NCI-H226 (cell line): ENCODE results near the gene MARVELD1.

Experiments
- DNase-seq: peaks from one replicate; pipeline ENCODE4 v3.0.0-alpha.2; 2015

Gene MARVELD1

GRCh38 chr10:97723001-97723400 is 9.5 kb downstream of the MARVELD1 start:
- DNase-seq, result no peak

GRCh38 chr10:97724341-97724941 is 10.9 kb downstream of the MARVELD1 start:
- DNase-seq, result peak; percentile 68

GRCh38 chr10:97726636-97727178 is 13.2 kb downstream of the MARVELD1 start:
- peak; percentile 74 for DNase-seq

GRCh38 chr10:97729014-97729413 is 15.5 kb downstream of the MARVELD1 start:
- DNase-seq, result no peak

GRCh38 chr10:97731346-97732051 is 18.0 kb downstream of the MARVELD1 start:
- peak; percentile 42 for DNase-seq

GRCh38 chr10:97732052-97732359 is 18.5 kb downstream of the MARVELD1 start:
- no peak for DNase-seq

GRCh38 chr10:97733256-97733655 is 19.7 kb downstream of the MARVELD1 start:
- no peak for DNase-seq

GRCh38 chr10:97734021-97734420 is 20.5 kb downstream of the MARVELD1 start:
- DNase-seq, result no peak

- DNase-seq, result no peak
Observed at GRCh38 chr10:97736403-97736901, 22.9 kb downstream of the MARVELD1 start.

- DNase-seq, result peak; percentile 83
Observed at GRCh38 chr10:97736902-97737769, 23.6 kb downstream of the MARVELD1 start, which contains the start of gene ZFYVE27. ZFYVE27 (plus strand) TSS chr10:97737128; CDS start chr10:97738478, 1,350 bp downstream.

- DNase-seq, result no peak
Observed at GRCh38 chr10:97737770-97738265, 24.3 kb downstream of the MARVELD1 start.

- no peak for DNase-seq
Observed at GRCh38 chr10:97738616-97739015, 25.1 kb downstream of the MARVELD1 start.

- no peak for DNase-seq
Observed at GRCh38 chr10:97740613-97741012, 27.1 kb downstream of the MARVELD1 start.

GRCh38 chr10:97743169-97743943 is 29.8 kb downstream of the MARVELD1 start:
- no peak for DNase-seq

GRCh38 chr10:97744405-97745035 is 31.0 kb downstream of the MARVELD1 start:
- DNase-seq, result no peak

GRCh38 chr10:97747573-97747972 is 34.0 kb downstream of the MARVELD1 start:
- no peak for DNase-seq

GRCh38 chr10:97748116-97748515 is 34.6 kb downstream of the MARVELD1 start:
- DNase-seq, result no peak

- DNase-seq, result no peak
Observed at GRCh38 chr10:97752956-97753355, 39.4 kb downstream of the MARVELD1 start.

- DNase-seq, result no peak
Observed at GRCh38 chr10:97754726-97755125, 41.2 kb downstream of the MARVELD1 start.

- no peak for DNase-seq
Observed at GRCh38 chr10:97755718-97756117, 42.2 kb downstream of the MARVELD1 start.

GRCh38 chr10:97757471-97757870 is 43.9 kb downstream of the MARVELD1 start:
- DNase-seq, result no peak
